IMR-90 (cell line): ENCODE measurements around the gene ADAMTS17. TPM values are rescaled to one million over a fixed set of nuclear protein-coding genes. Genes with fewer than 3 reads are reported as not detected.

Experiments
- ATAC-seq: fragments of 200-7000 bp; cut with Tn5 transposase; 2 replicates; pipeline ENCODE4 v1.9.1; 2020; ENCODE audit warnings: low read depth, mild to moderate bottlenecking, moderate library complexity
- BruUV-seq: library from RNA; stranded (reverse); fragments of 400-500 nt; replicated peaks from 2 replicates; lab custom pipeline; 2021; lab: Mats Ljungman, UMichigan
- CTCF ChIA-PET: fragments of 300-600 bp; formaldehyde crosslinking; extraction: SDS; loops from one replicate; lab custom pipeline; 2021; ENCODE audit warnings: antibody characterized with exemption; lab: Yijun Ruan, JAX
- POLR2A ChIA-PET: fragments of 300-600 bp; sonication (Branson Sonifier 250); formaldehyde crosslinking; loops from one replicate; lab custom pipeline; 2022; ENCODE audit warnings: antibody characterized with exemption; ENCODE audit not compliant: unreplicated experiment; lab: Charles Lee
- DNase-seq: peaks from one replicate; pipeline ENCODE4 v3.0.0; 2013
- H2AFZ ChIP-seq: replicated peaks from 2 replicates; pipeline ENCODE3; 2013; ENCODE audit warnings: low read length, mild to moderate bottlenecking; ENCODE audit not compliant: poor library complexity
- H2AK5ac ChIP-seq: 2 replicates; pipeline ENCODE4 v1.6.1; 2013; ENCODE audit warnings: low read depth, low read length, inconsistent platforms
- H2AK9ac ChIP-seq: replicated peaks from 2 replicates; pipeline ENCODE3; 2013; ENCODE audit warnings: mild to moderate bottlenecking, low read depth, low read length, moderate library complexity; ENCODE audit not compliant: poor library complexity
- H2BK120ac ChIP-seq: 2 replicates; pipeline ENCODE4 v1.6.1; 2013; ENCODE audit warnings: low read depth, low read length, inconsistent platforms
- H2BK15ac ChIP-seq: 3 replicates; pipeline ENCODE4 v1.6.1; 2013; ENCODE audit warnings: low read depth, low read length, inconsistent platforms
- H2BK20ac ChIP-seq: 2 replicates; pipeline ENCODE4 v1.6.1; 2013; ENCODE audit warnings: low read depth, mild to moderate bottlenecking, inconsistent platforms, low read length, moderate library complexity
- H2BK5ac ChIP-seq: 2 replicates; pipeline ENCODE4 v1.6.1; 2013; ENCODE audit warnings: mild to moderate bottlenecking, low read depth, low read length, inconsistent platforms; ENCODE audit not compliant: poor library complexity, severe bottlenecking
- H3K14ac ChIP-seq: replicated peaks from 2 replicates; pipeline ENCODE4 v1.6.1; 2013; ENCODE audit warnings: low read depth, low read length, inconsistent platforms
- H3K18ac ChIP-seq: 2 replicates; pipeline ENCODE4 v1.6.1; 2013; ENCODE audit warnings: low read depth, low read length, control low read depth
- H3K23ac ChIP-seq: 2 replicates; pipeline ENCODE4 v1.6.1; 2013; ENCODE audit warnings: low read depth, low read length, inconsistent platforms
- H3K27ac ChIP-seq: 2 replicates; pipeline ENCODE4 v1.5.1; 2013; ENCODE audit warnings: mild to moderate bottlenecking, control low read depth, low read length; ENCODE audit not compliant: insufficient read depth
- H3K27me3 ChIP-seq: 2 replicates; pipeline ENCODE4 v1.6.1; 2013; ENCODE audit warnings: low read length; ENCODE audit not compliant: control insufficient read depth, insufficient read depth
- H3K36me3 ChIP-seq: 2 replicates; pipeline ENCODE4 v1.6.1; 2013; ENCODE audit warnings: low read length, mixed read lengths; ENCODE audit not compliant: control insufficient read depth, insufficient read depth
- H3K4ac ChIP-seq: 2 replicates; pipeline ENCODE4 v1.6.1; 2013; ENCODE audit warnings: low read depth, low read length, inconsistent platforms
- H3K4me1 ChIP-seq: 2 replicates; pipeline ENCODE4 v1.6.1; 2013; ENCODE audit warnings: low read length, mixed read lengths; ENCODE audit not compliant: control insufficient read depth, insufficient read depth
- H3K4me2 ChIP-seq: 2 replicates; pipeline ENCODE4 v1.6.1; 2013; ENCODE audit warnings: low read depth, mild to moderate bottlenecking, control low read depth, low read length, moderate library complexity
- H3K4me3 ChIP-seq: 2 replicates; pipeline ENCODE4 v1.5.1; 2013; ENCODE audit warnings: low read depth, mild to moderate bottlenecking, control low read depth, low read length, moderate library complexity; ENCODE audit not compliant: insufficient read depth
- H3K56ac ChIP-seq: 2 replicates; pipeline ENCODE4 v1.6.1; 2013; ENCODE audit warnings: low read length, inconsistent platforms; ENCODE audit not compliant: insufficient read depth; ENCODE audit errors: extremely low read depth
- H3K79me1 ChIP-seq, 2 experiments: 2 replicates each; pipeline ENCODE4 v1.6.1; 2013; ENCODE audit warnings: low read length in 2 of 2, inconsistent platforms in 1 of 2, low read depth in 1 of 2
- H3K9ac ChIP-seq: 2 replicates; pipeline ENCODE4 v1.6.1; 2013; ENCODE audit warnings: low read depth, low read length, control low read depth
- H3K9me1 ChIP-seq: 2 replicates; pipeline ENCODE4 v1.6.1; 2013; ENCODE audit warnings: low read length, inconsistent platforms; ENCODE audit not compliant: insufficient read depth
- H3K9me3 ChIP-seq: 2 replicates; pipeline ENCODE4 v1.6.1; 2013; ENCODE audit warnings: low read length; ENCODE audit not compliant: control insufficient read depth, insufficient read depth
- H4K20me1 ChIP-seq: 2 replicates; pipeline ENCODE4 v1.6.1; 2013; ENCODE audit warnings: low read length, inconsistent platforms; ENCODE audit not compliant: insufficient read depth
- H4K5ac ChIP-seq: 2 replicates; pipeline ENCODE4 v1.6.1; 2013; ENCODE audit warnings: mild to moderate bottlenecking, low read depth, low read length, control low read depth
- H4K8ac ChIP-seq, 2 experiments: 2 replicates each; pipeline ENCODE4 v1.6.1; 2013; ENCODE audit warnings: low read depth in 2 of 2, low read length in 2 of 2, control low read depth in 1 of 2, inconsistent platforms in 1 of 2
- H4K91ac ChIP-seq: 2 replicates; pipeline ENCODE4 v1.6.1; 2013; ENCODE audit warnings: low read depth, low read length, inconsistent platforms; ENCODE audit not compliant: insufficient read depth
- CEBPB ChIP-seq: IDR thresholded peaks from 2 replicates; pipeline ENCODE4 v1.6.1; 2012; ENCODE audit warnings: low read depth, low read length, improper control_type of control experiment
- CHD1 ChIP-seq: IDR thresholded peaks from 2 replicates; pipeline ENCODE4 v1.6.1; 2012; ENCODE audit warnings: low read depth, low read length, improper control_type of control experiment
- FOS ChIP-seq: fragments of 150-350 bp; IDR thresholded peaks from 2 replicates; pipeline ENCODE4 v1.6.1; 2016; ENCODE audit warnings: low read depth, low read length
- MAFK ChIP-seq: IDR thresholded peaks from 2 replicates; pipeline ENCODE4 v1.6.1; 2012; ENCODE audit warnings: low read depth, low read length, improper control_type of control experiment
- MXI1 ChIP-seq: IDR thresholded peaks from 2 replicates; pipeline ENCODE4 v1.6.1; 2012; ENCODE audit warnings: low read depth, mild to moderate bottlenecking, low read length, moderate library complexity, borderline replicate concordance
- RCOR1 ChIP-seq: IDR thresholded peaks from 2 replicates; pipeline ENCODE4 v1.6.1; 2012; ENCODE audit warnings: mild to moderate bottlenecking, low read length, improper control_type of control experiment; ENCODE audit not compliant: insufficient replicate concordance
- SMC3 ChIP-seq: fragments of 150-350 bp; IDR thresholded peaks from 2 replicates; pipeline ENCODE4 v1.6.1; 2016; ENCODE audit warnings: low read depth, mild to moderate bottlenecking, antibody characterized with exemption, low read length, moderate library complexity
- WGBS, 2 experiments: methylation state at CpG; one replicate each; pipeline versions ENCODE4 v1.1.5 to v1.1.7; 2013; ENCODE audit warnings: missing lambda C conversion rate in 2 of 2; ENCODE audit not compliant: insufficient read length in 1 of 2; ENCODE audit errors: extremely low coverage in 2 of 2; 5-methylcytosine and 5-hydroxymethylcytosine counted together
- dilution Hi-C: fragments of 300-500 bp; cut with HindIII; formaldehyde crosslinking; loops from one replicate; pipeline ENCODE4 v1.14.3; 2018; ENCODE audit warnings: low sequenced_read_pairs; ENCODE audit not compliant: unreplicated experiment
- in situ Hi-C: fragments of 300-500 bp; cut with MboI; formaldehyde crosslinking; loops from 3 replicates; pipeline ENCODE4 v1.14.3; 2019; ENCODE audit warnings: low sequenced_read_pairs, inconsistent platforms, mixed read lengths
- intact Hi-C: fragments of 100-400 bp; cut with micrococcal nuclease; formaldehyde crosslinking; loops from 2 replicates; pipeline ENCODE4 v1.10.0; 2022
- polyA plus RNA-seq, 3 experiments: library from polyadenylated mRNA; depleted of rRNA; stranded (reverse); fragments of >200 nt; gene quantifications; 2 replicates each; pipeline ENCODE4 v1.2.3, GENCODE V29; 2012; ENCODE audit warnings: low replicate concordance in 1 of 3
- total RNA-seq: library from RNA; depleted of rRNA; stranded (reverse); fragments of >200 nt; gene quantifications from 2 replicates; pipeline ENCODE4 v1.2.3, GENCODE V29; 2012
- TF ChIP-seq, protein P1 (sequence below): conservative IDR thresholded peaks from 2 replicates; pipeline ENCODE4 v1.5.1; 2012; ENCODE audit warnings: mild to moderate bottlenecking, low read depth, low read length, improper control_type of control experiment
- TF ChIP-seq, protein P2 (sequence below): fragments of 150-350 bp; IDR thresholded peaks from 2 replicates; pipeline ENCODE4 v1.6.1; 2017; ENCODE audit warnings: mild to moderate bottlenecking, antibody characterized with exemption, low read length, low read depth

Gene ADAMTS17
- total and polyA plus RNA-seq, 2 of the 4 experiments (the other 2 are of a cell fraction) = 0.03 TPM; not detected in 1

DNA sequence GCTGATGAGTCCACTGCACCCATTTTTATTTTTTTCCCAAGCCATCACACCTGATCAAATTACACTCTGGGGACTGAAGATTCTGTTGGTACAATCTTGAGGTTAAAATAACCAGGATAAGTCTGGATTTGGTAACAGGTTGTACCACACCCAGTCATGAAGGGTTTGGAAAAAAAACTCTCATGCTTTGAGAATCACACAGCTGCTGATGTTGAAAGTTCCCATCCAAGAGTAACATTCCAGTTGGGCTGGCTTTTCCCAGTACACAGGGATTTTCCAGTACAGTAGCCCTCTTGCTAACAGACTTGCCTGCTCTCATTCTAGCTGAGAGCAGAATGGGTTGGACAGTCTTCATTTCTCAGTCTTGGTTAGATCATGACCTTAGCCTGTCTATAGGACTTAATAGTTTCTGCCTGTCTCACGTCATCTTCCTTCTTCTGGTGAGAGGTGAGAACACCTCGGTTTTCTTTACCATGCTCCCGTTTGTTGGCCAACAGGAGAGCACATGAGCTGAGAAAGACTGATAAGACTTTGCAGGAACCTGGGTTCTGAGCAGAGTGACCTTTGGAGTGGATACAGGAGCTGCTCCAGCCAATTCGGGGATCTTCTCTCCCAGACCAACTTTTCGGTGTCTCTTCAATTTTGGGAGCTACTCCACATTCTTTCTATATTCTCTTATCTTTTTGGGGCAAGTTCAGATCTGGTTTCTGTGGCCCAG lies 308.5 kb downstream of the ADAMTS17 start:
- H4K5ac ChIP-seq = no peak overlapping the region
- H2BK20ac ChIP-seq = no peak overlapping the region
- no peak overlapping the region for H3K4ac ChIP-seq
- no peak overlapping the region for H4K91ac ChIP-seq
- H2BK120ac ChIP-seq = no peak overlapping the region
- no peaks in the 10 kb centered on the region for H3K79me1 ChIP-seq
- no peak overlapping the region for H2AFZ ChIP-seq
- H3K27me3 ChIP-seq = no peaks in the 10 kb centered on the region
- H2BK5ac ChIP-seq = no peak overlapping the region
- no peaks in the 10 kb centered on the region for H4K20me1 ChIP-seq
- in situ Hi-C loops = no loop called here
- H3K9ac ChIP-seq = no peak overlapping the region
- no peak overlapping the region for H2BK15ac ChIP-seq
- intact Hi-C loops = no loop called here
- no peaks in the 10 kb centered on the region for H3K4me1 ChIP-seq
- peaks cover 10% of the 10 kb centered on the region for H3K9me3 ChIP-seq
- H3K9me1 ChIP-seq = no peaks in the 10 kb centered on the region
- H4K8ac ChIP-seq = no peak overlapping the region
- DNase-seq = peak; percentile 41
- H3K27ac ChIP-seq = no peak overlapping the region
- no peak for ATAC-seq
- H3K18ac ChIP-seq = no peak overlapping the region
- TF ChIP-seq MAFK (no peak), CEBPB (no peak), MXI1 (no peak), FOS (no peak), SMC3 (no peak), RCOR1 (no peak), CHD1 (no peak)
- TF ChIP-seq, protein P1, sequence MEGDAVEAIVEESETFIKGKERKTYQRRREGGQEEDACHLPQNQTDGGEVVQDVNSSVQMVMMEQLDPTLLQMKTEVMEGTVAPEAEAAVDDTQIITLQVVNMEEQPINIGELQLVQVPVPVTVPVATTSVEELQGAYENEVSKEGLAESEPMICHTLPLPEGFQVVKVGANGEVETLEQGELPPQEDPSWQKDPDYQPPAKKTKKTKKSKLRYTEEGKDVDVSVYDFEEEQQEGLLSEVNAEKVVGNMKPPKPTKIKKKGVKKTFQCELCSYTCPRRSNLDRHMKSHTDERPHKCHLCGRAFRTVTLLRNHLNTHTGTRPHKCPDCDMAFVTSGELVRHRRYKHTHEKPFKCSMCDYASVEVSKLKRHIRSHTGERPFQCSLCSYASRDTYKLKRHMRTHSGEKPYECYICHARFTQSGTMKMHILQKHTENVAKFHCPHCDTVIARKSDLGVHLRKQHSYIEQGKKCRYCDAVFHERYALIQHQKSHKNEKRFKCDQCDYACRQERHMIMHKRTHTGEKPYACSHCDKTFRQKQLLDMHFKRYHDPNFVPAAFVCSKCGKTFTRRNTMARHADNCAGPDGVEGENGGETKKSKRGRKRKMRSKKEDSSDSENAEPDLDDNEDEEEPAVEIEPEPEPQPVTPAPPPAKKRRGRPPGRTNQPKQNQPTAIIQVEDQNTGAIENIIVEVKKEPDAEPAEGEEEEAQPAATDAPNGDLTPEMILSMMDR = no peak
- TF ChIP-seq, protein P2, sequence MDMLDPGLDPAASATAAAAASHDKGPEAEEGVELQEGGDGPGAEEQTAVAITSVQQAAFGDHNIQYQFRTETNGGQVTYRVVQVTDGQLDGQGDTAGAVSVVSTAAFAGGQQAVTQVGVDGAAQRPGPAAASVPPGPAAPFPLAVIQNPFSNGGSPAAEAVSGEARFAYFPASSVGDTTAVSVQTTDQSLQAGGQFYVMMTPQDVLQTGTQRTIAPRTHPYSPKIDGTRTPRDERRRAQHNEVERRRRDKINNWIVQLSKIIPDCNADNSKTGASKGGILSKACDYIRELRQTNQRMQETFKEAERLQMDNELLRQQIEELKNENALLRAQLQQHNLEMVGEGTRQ = no peak
- H3K56ac ChIP-seq = no peak overlapping the region
- CTCF ChIA-PET = no interaction called here
- H3K4me2 ChIP-seq = no peak overlapping the region
- H3K23ac ChIP-seq = no peak overlapping the region
- H3K14ac ChIP-seq = no peak overlapping the region
- no peaks in the 10 kb centered on the region for H3K36me3 ChIP-seq
- POLR2A ChIA-PET = no interaction called here
- BruUV-seq = no TSS peak
- H3K4me3 ChIP-seq = no peak overlapping the region
- no peak overlapping the region for H2AK5ac ChIP-seq
- no peak overlapping the region for H2AK9ac ChIP-seq
- 72% methylated on average over 2 of the region's 5 CpGs; no CpG with 5 or more reads in 1 of the 2 experiments for WGBS, 2 experiments
- dilution Hi-C loops = no loop called here
